Hepatocyte (in vitro differentiated cells): Measurements from ENCODE around the gene SERPINH1.

Experiments used
- EZH2phosphoT487 ChIP-seq: fragments of 200-600 bp; sonication (generic); IDR thresholded peaks from one replicate; pipeline ENCODE4 v1.6.1; 2018; ENCODE audit warnings: antibody characterized with exemption, mild to moderate bottlenecking, low read depth, moderate library complexity; ENCODE audit not compliant: unreplicated experiment, severe bottlenecking
- TF ChIP-seq, protein P1 (sequence below): fragments of 200-600 bp; sonication (generic); IDR thresholded peaks from 2 replicates; pipeline ENCODE4 v1.5.1; 2016; ENCODE audit warnings: antibody characterized with exemption, mild to moderate bottlenecking; ENCODE audit not compliant: poor library complexity

- TF ChIP-seq, protein P1, sequence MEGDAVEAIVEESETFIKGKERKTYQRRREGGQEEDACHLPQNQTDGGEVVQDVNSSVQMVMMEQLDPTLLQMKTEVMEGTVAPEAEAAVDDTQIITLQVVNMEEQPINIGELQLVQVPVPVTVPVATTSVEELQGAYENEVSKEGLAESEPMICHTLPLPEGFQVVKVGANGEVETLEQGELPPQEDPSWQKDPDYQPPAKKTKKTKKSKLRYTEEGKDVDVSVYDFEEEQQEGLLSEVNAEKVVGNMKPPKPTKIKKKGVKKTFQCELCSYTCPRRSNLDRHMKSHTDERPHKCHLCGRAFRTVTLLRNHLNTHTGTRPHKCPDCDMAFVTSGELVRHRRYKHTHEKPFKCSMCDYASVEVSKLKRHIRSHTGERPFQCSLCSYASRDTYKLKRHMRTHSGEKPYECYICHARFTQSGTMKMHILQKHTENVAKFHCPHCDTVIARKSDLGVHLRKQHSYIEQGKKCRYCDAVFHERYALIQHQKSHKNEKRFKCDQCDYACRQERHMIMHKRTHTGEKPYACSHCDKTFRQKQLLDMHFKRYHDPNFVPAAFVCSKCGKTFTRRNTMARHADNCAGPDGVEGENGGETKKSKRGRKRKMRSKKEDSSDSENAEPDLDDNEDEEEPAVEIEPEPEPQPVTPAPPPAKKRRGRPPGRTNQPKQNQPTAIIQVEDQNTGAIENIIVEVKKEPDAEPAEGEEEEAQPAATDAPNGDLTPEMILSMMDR = no peak
- no peak for TF ChIP-seq EZH2phosphoT487
These were observed 54.2 kb downstream of the SERPINH1 start for GRCh38 chr11:75616281-75616680.
